Calu3 (cell line): ENCODE data around the gene DPYD. TPM values are rescaled to one million over a fixed set of nuclear protein-coding genes. Genes with fewer than 3 reads are reported as not detected.

ENCODE experiments used
- BruUV-seq: library from RNA; stranded (reverse); fragments of 400-500 nt; replicated peaks from 2 replicates; lab custom pipeline; 2021; lab: Mats Ljungman, UMichigan
- CTCF ChIA-PET: fragments of 300-600 bp; sonication (Branson Sonifier 250); formaldehyde crosslinking; loops from one replicate; lab custom pipeline; 2022; ENCODE audit warnings: antibody characterized with exemption; lab: Charles Lee
- DNase-seq: peaks from one replicate; pipeline ENCODE4 v3.0.0; 2022
- H3K27ac Mint-ChIP-seq: one replicate; pipeline ENCODE4 v1.8.0; 2022; ENCODE audit warnings: mixed read lengths; ENCODE audit not compliant: unreplicated experiment
- H3K27me3 Mint-ChIP-seq: one replicate; pipeline ENCODE4 v1.8.0; 2022; ENCODE audit warnings: mixed read lengths; ENCODE audit not compliant: unreplicated experiment
- H3K36me3 Mint-ChIP-seq: one replicate; pipeline ENCODE4 v1.8.0; 2022; ENCODE audit warnings: mild to moderate bottlenecking, moderate library complexity, mixed read lengths; ENCODE audit not compliant: insufficient read depth, unreplicated experiment
- H3K4me1 Mint-ChIP-seq: one replicate; pipeline ENCODE4 v1.8.0; 2022; ENCODE audit warnings: mild to moderate bottlenecking, low read depth, mixed read lengths; ENCODE audit not compliant: unreplicated experiment
- H3K4me3 Mint-ChIP-seq: one replicate; pipeline ENCODE4 v1.8.0; 2022; ENCODE audit warnings: mild to moderate bottlenecking, low read depth, moderate library complexity, mixed read lengths; ENCODE audit not compliant: unreplicated experiment
- H3K9me3 Mint-ChIP-seq: one replicate; pipeline ENCODE4 v1.8.0; 2022; ENCODE audit warnings: low read depth, mixed read lengths; ENCODE audit not compliant: unreplicated experiment
- CTCF ChIP-seq: fragments of 200-600 bp; IDR thresholded peaks from one replicate; pipeline ENCODE4 v1.8.0; 2022; ENCODE audit warnings: antibody characterized with exemption; ENCODE audit not compliant: unreplicated experiment
- intact Hi-C: fragments of 100-400 bp; cut with micrococcal nuclease; formaldehyde crosslinking; loops from one replicate; pipeline ENCODE4 v1.10.0; 2022; ENCODE audit not compliant: unreplicated experiment
- total RNA-seq: library from RNA; stranded (reverse); gene quantifications from 2 replicates; pipeline ENCODE4 v1.2.3, GENCODE V29; 2022

DPYD gene
- total RNA-seq, 1 experiment from 2014 or later = 15.6 TPM

DNA sequence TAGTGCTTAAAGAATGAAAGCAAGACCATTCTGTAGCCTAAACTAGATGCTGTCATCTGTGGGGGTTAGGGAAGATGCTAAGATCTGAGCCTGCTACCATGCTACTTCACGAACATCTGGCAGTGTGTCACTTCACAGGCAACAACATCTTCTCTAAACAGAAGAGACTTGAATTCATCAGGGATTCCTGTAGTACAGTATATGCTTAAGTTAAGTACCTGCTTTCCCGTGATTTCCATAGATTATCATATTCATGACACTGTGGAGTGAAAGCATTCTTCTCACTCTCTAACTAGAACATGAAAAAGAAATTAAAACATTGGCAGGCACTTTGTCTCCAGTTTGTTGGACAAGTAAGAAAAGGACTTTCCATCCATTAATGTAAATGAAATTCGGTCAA lies 808.4 kb downstream of the DPYD start:
- no peak for DNase-seq
- CTCF ChIA-PET = no interaction called here
- BruUV-seq = no TSS peak
- Mint-ChIP-seq H3K27me3 (no peaks in the 10 kb centered on the region), H3K36me3 (no peaks in the 10 kb centered on the region), H3K4me3 (no peak overlapping the region), H3K4me1 (no peaks in the 10 kb centered on the region), H3K27ac (no peak overlapping the region), H3K9me3 (no peaks in the 10 kb centered on the region)
- intact Hi-C loops = no loop called here
- no peak for TF ChIP-seq CTCF

DNA sequence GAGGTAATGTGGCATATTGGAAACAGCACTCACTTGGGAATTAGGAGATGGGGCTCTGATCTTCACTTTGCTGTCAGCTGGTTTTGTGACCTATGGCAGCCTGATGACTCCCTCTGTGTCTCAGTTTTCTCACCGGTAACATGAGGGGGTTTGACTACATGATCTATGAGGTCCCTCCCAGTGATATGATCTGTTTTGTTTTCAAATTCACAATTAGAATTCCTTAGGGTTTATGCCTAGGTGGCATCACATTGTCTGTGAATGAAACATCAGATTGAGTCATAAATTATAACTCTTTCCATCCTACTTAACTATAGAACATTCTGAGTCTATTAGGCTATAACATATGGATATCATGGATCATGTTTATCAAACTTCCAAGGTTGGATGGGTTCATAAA lies 812.7 kb downstream of the DPYD start:
- no peak overlapping the region for H3K4me3 Mint-ChIP-seq
- no peak for DNase-seq
- no peak overlapping the region for H3K27ac Mint-ChIP-seq
- H3K4me1 Mint-ChIP-seq = no peaks in the 10 kb centered on the region
- H3K27me3 Mint-ChIP-seq = no peaks in the 10 kb centered on the region
- no peaks in the 10 kb centered on the region for H3K36me3 Mint-ChIP-seq
- CTCF ChIA-PET = no interaction called here
- intact Hi-C loops = no loop called here
- H3K9me3 Mint-ChIP-seq = peaks cover 5% of the 10 kb centered on the region
- BruUV-seq = no TSS peak
- no peak for TF ChIP-seq CTCF

DNA sequence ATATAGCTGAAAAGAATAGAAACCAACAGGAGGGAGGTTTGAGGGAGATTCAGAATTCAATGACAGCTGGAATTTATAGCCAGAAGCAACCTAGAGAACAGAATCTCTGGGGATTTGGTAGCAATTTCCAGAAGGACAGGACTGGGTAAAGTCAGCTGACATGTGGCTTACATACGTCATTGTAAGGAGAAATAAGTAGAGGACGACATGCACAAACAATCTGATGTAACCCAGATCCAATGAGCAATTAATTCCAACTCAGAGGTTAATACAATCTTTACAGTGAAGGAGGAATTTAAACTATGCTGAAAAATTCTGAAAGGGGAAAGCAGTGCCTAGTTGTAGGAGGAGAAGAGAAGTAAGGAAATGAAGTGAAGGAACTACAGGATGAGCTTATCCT lies 815.3 kb downstream of the DPYD start:
- H3K9me3 Mint-ChIP-seq = peaks cover 5% of the 10 kb centered on the region

DNA sequence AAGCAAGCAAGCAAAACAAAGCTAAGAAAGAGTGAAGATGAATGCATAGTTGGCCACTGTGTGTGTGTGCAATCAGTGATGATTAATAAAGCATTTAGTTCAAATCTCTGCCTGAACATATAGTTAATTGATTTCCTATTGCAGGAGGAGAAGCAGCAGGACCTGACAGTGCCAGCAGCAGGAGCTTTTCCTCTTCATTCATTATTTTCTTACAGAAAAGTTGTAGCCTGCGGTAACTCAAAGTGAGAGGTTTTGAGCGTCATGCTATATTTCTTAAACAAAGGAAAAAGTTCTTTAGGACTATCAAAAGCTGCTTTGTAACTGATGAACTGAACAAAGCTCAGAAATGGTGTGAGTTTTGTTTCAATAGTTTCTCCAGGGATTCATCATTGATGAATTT lies 819.3 kb downstream of the DPYD start:
- Mint-ChIP-seq H3K9me3 (peaks cover 5% of the 10 kb centered on the region), H3K27me3 (no peaks in the 10 kb centered on the region), H3K36me3 (no peaks in the 10 kb centered on the region), H3K4me3 (no peak overlapping the region), H3K27ac (no peak overlapping the region), H3K4me1 (no peaks in the 10 kb centered on the region)
- CTCF ChIA-PET = interaction anchor here (0.6 kb wide), 1 partner anchor 113 kb away, joined by 3 read pairs; no protein-coding TSS in a partner anchor
- intact Hi-C loops = no loop called here
- BruUV-seq = no TSS peak
- DNase-seq = no peak
- no peak for TF ChIP-seq CTCF

More for the DNA sequence above, 815.3 kb downstream of the DPYD start:
- CTCF ChIA-PET = no interaction called here
- no peak for TF ChIP-seq CTCF
- no TSS peak for BruUV-seq
- H3K27me3 Mint-ChIP-seq = no peaks in the 10 kb centered on the region
- intact Hi-C loops = no loop called here
- H3K4me1 Mint-ChIP-seq = no peaks in the 10 kb centered on the region
- no peaks in the 10 kb centered on the region for H3K36me3 Mint-ChIP-seq
- no peak overlapping the region for H3K27ac Mint-ChIP-seq
- no peak overlapping the region for H3K4me3 Mint-ChIP-seq
- no peak for DNase-seq
